Activated T-cell treated with anti-CD3 and anti-CD28 coated beads, Interleukin-2, amount 50 U/mL, for 24 hours (primary cell): ENCODE measurements around the gene PARD3.

Source experiments
- DNase-seq: peaks from one replicate; pipeline ENCODE4 v3.0.0-alpha.2; 2020
- H3K27ac Mint-ChIP-seq: 2 replicates; pipeline ENCODE4 v1.8.0; 2020; ENCODE audit warnings: mild to moderate bottlenecking, mixed read lengths
- H3K27me3 Mint-ChIP-seq: 2 replicates; pipeline ENCODE4 v1.8.0; 2020; ENCODE audit warnings: mixed read lengths
- H3K36me3 Mint-ChIP-seq: 2 replicates; pipeline ENCODE4 v1.8.0; 2020; ENCODE audit warnings: low read depth, mixed read lengths
- H3K4me1 Mint-ChIP-seq: 2 replicates; pipeline ENCODE4 v1.8.0; 2020; ENCODE audit warnings: low read depth, mixed read lengths
- H3K4me3 Mint-ChIP-seq: 2 replicates; pipeline ENCODE4 v1.8.0; 2020; ENCODE audit warnings: mild to moderate bottlenecking, moderate library complexity, mixed read lengths
- H3K9me3 Mint-ChIP-seq: 2 replicates; pipeline ENCODE4 v1.8.0; 2020; ENCODE audit warnings: mixed read lengths

PARD3 gene

GRCh38 chr10:34557173-34557572, 257.9 kb downstream of the PARD3 start:
- H3K27me3 Mint-ChIP-seq, result no peaks in the 10 kb centered on the region
- H3K9me3 Mint-ChIP-seq, result no peaks in the 10 kb centered on the region
- H3K36me3 Mint-ChIP-seq, result no peaks in the 10 kb centered on the region
- H3K27ac Mint-ChIP-seq, result no peak overlapping the region
- no peak for DNase-seq
- H3K4me3 Mint-ChIP-seq, result no peak overlapping the region
- H3K4me1 Mint-ChIP-seq, result no peaks in the 10 kb centered on the region

- Mint-ChIP-seq H3K27me3 (no peaks in the 10 kb centered on the region), H3K4me3 (no peak overlapping the region)
These were observed 259.4 kb downstream of the PARD3 start for GRCh38 chr10:34555653-34556052.

GRCh38 chr10:34553747-34554146, 261.3 kb downstream of the PARD3 start:
- H3K27me3 Mint-ChIP-seq, result no peaks in the 10 kb centered on the region
- no peak overlapping the region for H3K27ac Mint-ChIP-seq
- no peaks in the 10 kb centered on the region for H3K9me3 Mint-ChIP-seq
- no peaks in the 10 kb centered on the region for H3K4me1 Mint-ChIP-seq
- no peaks in the 10 kb centered on the region for H3K36me3 Mint-ChIP-seq
- no peak overlapping the region for H3K4me3 Mint-ChIP-seq
- no peak for DNase-seq

More at GRCh38 chr10:34555653-34556052, 259.4 kb downstream of the PARD3 start:
- H3K27ac Mint-ChIP-seq, result no peak overlapping the region
- H3K9me3 Mint-ChIP-seq, result no peaks in the 10 kb centered on the region
- H3K36me3 Mint-ChIP-seq, result no peaks in the 10 kb centered on the region
- no peaks in the 10 kb centered on the region for H3K4me1 Mint-ChIP-seq
- no peak for DNase-seq

- Mint-ChIP-seq H3K36me3 (no peaks in the 10 kb centered on the region), H3K4me3 (no peak overlapping the region), H3K27me3 (no peaks in the 10 kb centered on the region), H3K4me1 (no peaks in the 10 kb centered on the region), H3K9me3 (no peaks in the 10 kb centered on the region), H3K27ac (no peak overlapping the region)
- DNase-seq, result no peak
These were observed 263.8 kb downstream of the PARD3 start for GRCh38 chr10:34551295-34551694.

- no peak overlapping the region for H3K4me3 Mint-ChIP-seq
- H3K27me3 Mint-ChIP-seq, result no peaks in the 10 kb centered on the region
- H3K27ac Mint-ChIP-seq, result no peak overlapping the region
- no peaks in the 10 kb centered on the region for H3K4me1 Mint-ChIP-seq
- no peak for DNase-seq
- H3K9me3 Mint-ChIP-seq, result no peaks in the 10 kb centered on the region
- no peaks in the 10 kb centered on the region for H3K36me3 Mint-ChIP-seq
These were observed 265.1 kb downstream of the PARD3 start for GRCh38 chr10:34549953-34550352.

- Mint-ChIP-seq H3K27me3 (no peaks in the 10 kb centered on the region), H3K4me3 (no peak overlapping the region), H3K4me1 (no peaks in the 10 kb centered on the region), H3K36me3 (no peaks in the 10 kb centered on the region), H3K27ac (no peak overlapping the region), H3K9me3 (no peaks in the 10 kb centered on the region)
- no peak for DNase-seq
These were observed 266.1 kb downstream of the PARD3 start for GRCh38 chr10:34549001-34549400.

- Mint-ChIP-seq H3K4me3 (no peak overlapping the region), H3K4me1 (no peaks in the 10 kb centered on the region), H3K9me3 (no peaks in the 10 kb centered on the region), H3K27me3 (no peaks in the 10 kb centered on the region), H3K36me3 (no peaks in the 10 kb centered on the region), H3K27ac (no peak overlapping the region)
- no peak for DNase-seq
These were observed 266.6 kb downstream of the PARD3 start for GRCh38 chr10:34548466-34548865.

GRCh38 chr10:34547695-34548094, 267.4 kb downstream of the PARD3 start:
- Mint-ChIP-seq H3K4me1 (no peaks in the 10 kb centered on the region), H3K27me3 (no peaks in the 10 kb centered on the region), H3K4me3 (no peak overlapping the region), H3K9me3 (no peaks in the 10 kb centered on the region), H3K27ac (no peak overlapping the region), H3K36me3 (no peaks in the 10 kb centered on the region)
- DNase-seq, result no peak

- H3K4me1 Mint-ChIP-seq, result no peaks in the 10 kb centered on the region
- H3K9me3 Mint-ChIP-seq, result no peaks in the 10 kb centered on the region
- DNase-seq, result no peak
- H3K27me3 Mint-ChIP-seq, result no peaks in the 10 kb centered on the region
- no peak overlapping the region for H3K4me3 Mint-ChIP-seq
- no peak overlapping the region for H3K27ac Mint-ChIP-seq
- no peaks in the 10 kb centered on the region for H3K36me3 Mint-ChIP-seq
These were observed 267.8 kb downstream of the PARD3 start for GRCh38 chr10:34547291-34547690.

GRCh38 chr10:34544400-34544799, 270.7 kb downstream of the PARD3 start:
- H3K27ac Mint-ChIP-seq, result no peak overlapping the region
- no peaks in the 10 kb centered on the region for H3K36me3 Mint-ChIP-seq
- H3K4me3 Mint-ChIP-seq, result no peak overlapping the region
- peaks cover 2% of the 10 kb centered on the region for H3K27me3 Mint-ChIP-seq
- no peaks in the 10 kb centered on the region for H3K9me3 Mint-ChIP-seq
- no peaks in the 10 kb centered on the region for H3K4me1 Mint-ChIP-seq
- no peak for DNase-seq

GRCh38 chr10:34543716-34544115, 271.4 kb downstream of the PARD3 start:
- peaks cover 2% of the 10 kb centered on the region for H3K27me3 Mint-ChIP-seq
- H3K9me3 Mint-ChIP-seq, result no peaks in the 10 kb centered on the region
- no peak for DNase-seq
- no peak overlapping the region for H3K4me3 Mint-ChIP-seq
- H3K36me3 Mint-ChIP-seq, result no peaks in the 10 kb centered on the region
- H3K27ac Mint-ChIP-seq, result no peak overlapping the region
- H3K4me1 Mint-ChIP-seq, result no peaks in the 10 kb centered on the region

GRCh38 chr10:34540492-34540891, 274.6 kb downstream of the PARD3 start:
- H3K4me3 Mint-ChIP-seq, result no peak overlapping the region
- no peak for DNase-seq
- no peaks in the 10 kb centered on the region for H3K9me3 Mint-ChIP-seq
- no peaks in the 10 kb centered on the region for H3K36me3 Mint-ChIP-seq
- H3K27ac Mint-ChIP-seq, result no peak overlapping the region
- H3K4me1 Mint-ChIP-seq, result no peaks in the 10 kb centered on the region
- H3K27me3 Mint-ChIP-seq, result peaks cover 2% of the 10 kb centered on the region

- Mint-ChIP-seq H3K27ac (no peak overlapping the region), H3K4me3 (no peak overlapping the region), H3K4me1 (no peaks in the 10 kb centered on the region), H3K9me3 (no peaks in the 10 kb centered on the region), H3K36me3 (no peaks in the 10 kb centered on the region), H3K27me3 (peaks cover 2% of the 10 kb centered on the region)
- no peak for DNase-seq
These were observed 275.4 kb downstream of the PARD3 start for GRCh38 chr10:34539533-34540315.

GRCh38 chr10:34538281-34538829, 276.7 kb downstream of the PARD3 start:
- H3K36me3 Mint-ChIP-seq, result no peaks in the 10 kb centered on the region
- no peak overlapping the region for H3K4me3 Mint-ChIP-seq
- H3K27ac Mint-ChIP-seq, result no peak overlapping the region
- H3K27me3 Mint-ChIP-seq, result peaks cover 5% of the 10 kb centered on the region
- DNase-seq, result no peak
- H3K4me1 Mint-ChIP-seq, result no peaks in the 10 kb centered on the region
- no peaks in the 10 kb centered on the region for H3K9me3 Mint-ChIP-seq

- H3K36me3 Mint-ChIP-seq, result no peaks in the 10 kb centered on the region
- no peak overlapping the region for H3K4me3 Mint-ChIP-seq
- no peaks in the 10 kb centered on the region for H3K9me3 Mint-ChIP-seq
- no peak for DNase-seq
- peaks cover 5% of the 10 kb centered on the region for H3K27me3 Mint-ChIP-seq
- no peaks in the 10 kb centered on the region for H3K4me1 Mint-ChIP-seq
- H3K27ac Mint-ChIP-seq, result no peak overlapping the region
These were observed 277.4 kb downstream of the PARD3 start for GRCh38 chr10:34537629-34538231.
